H1 (cell line): ENCODE data around the gene SYT2. TPM values are rescaled to one million over a fixed set of nuclear protein-coding genes. Genes with fewer than 3 reads are reported as not detected.

ENCODE experiments used
- ASH2L ChIP-seq: fragments of 200-600, 300-600 bp; sonication (generic); IDR thresholded peaks from one replicate; pipeline ENCODE4 v1.7.1; 2017; ENCODE audit warnings: low read length
- CHD7 ChIP-seq: fragments of 300-600 bp; sonication (generic); IDR thresholded peaks from 2 replicates; pipeline ENCODE4 v1.7.1; 2012; ENCODE audit warnings: low read length, moderate library complexity, mild to moderate bottlenecking, inconsistent platforms; ENCODE audit not compliant: insufficient replicate concordance
- CREB1 ChIP-seq: IDR thresholded peaks from 2 replicates; pipeline ENCODE4 v1.6.1; 2012; ENCODE audit warnings: inconsistent platforms
- NANOG ChIP-seq: IDR thresholded peaks from 2 replicates; pipeline ENCODE4 v1.6.1; 2011; ENCODE audit warnings: low read length, low read depth, mild to moderate bottlenecking, inconsistent platforms; ENCODE audit not compliant: insufficient read depth, poor library complexity, severe bottlenecking
- NRF1 ChIP-seq: IDR thresholded peaks from 2 replicates; pipeline ENCODE4 v1.6.1; 2011; ENCODE audit warnings: mild to moderate bottlenecking, low read depth, low read length, improper control_type of control experiment
- POLR2AphosphoS5 ChIP-seq: IDR thresholded peaks from 2 replicates; pipeline ENCODE4 v1.6.1; 2011; ENCODE audit warnings: low read depth, low read length
- RAD21 ChIP-seq, 2 experiments: IDR thresholded peaks in 1 of 2; conservative IDR thresholded peaks in 1 of 2; 2 replicates each; pipeline ENCODE4 v1.6.1; 2011; ENCODE audit warnings: low read depth in 2 of 2, low read length in 2 of 2, improper control_type of control experiment in 1 of 2, inconsistent platforms in 1 of 2, mild to moderate bottlenecking in 1 of 2, moderate library complexity in 1 of 2
- RXRA ChIP-seq: IDR thresholded peaks from 2 replicates; pipeline ENCODE4 v1.6.1; 2011; ENCODE audit warnings: low read depth, mild to moderate bottlenecking, low read length, moderate library complexity; ENCODE audit not compliant: insufficient read depth
- TAF7 ChIP-seq: optimal IDR thresholded peaks from 2 replicates; pipeline ENCODE3; 2011; ENCODE audit warnings: low read depth, mild to moderate bottlenecking, inconsistent platforms, low read length, moderate library complexity, borderline replicate concordance
- YY1 ChIP-seq: IDR thresholded peaks from 2 replicates; pipeline ENCODE4 v1.6.1; 2011; ENCODE audit warnings: low read depth, mild to moderate bottlenecking, low read length
- polyA plus RNA-seq, 7 experiments: library from polyadenylated mRNA; depleted of rRNA in 3 of 7; stranded (reverse) in 5 of 7; unstranded in 2 of 7; fragments of >200 nt in 5 of 7; fragments of 200-250 nt in 2 of 7; gene quantifications; 1 replicate in 5 of 7; 2 replicates in 1 of 7; 4 replicates in 1 of 7; pipeline versions ENCODE4 v1.2.1 to v1.2.3, GENCODE V29; 2011 to 2013; ENCODE audit warnings: missing spikeins in 2 of 7, mixed read lengths in 2 of 7
- total RNA-seq: library from RNA; stranded (reverse); fragmentation: NEBNext Ultra II Directional; extraction: Animal tissue kit (Norgen Biotek cat#: 25700); gene quantifications from 2 replicates; pipeline ENCODE4 v1.2.1, GENCODE V29; 2021

SYT2 gene
- total and polyA plus RNA-seq, 2 of the 8 experiments (the other 6 are each of a cell fraction or from before 2014, with no cell fraction given) = 2.8 to 11.0 TPM

DNA sequence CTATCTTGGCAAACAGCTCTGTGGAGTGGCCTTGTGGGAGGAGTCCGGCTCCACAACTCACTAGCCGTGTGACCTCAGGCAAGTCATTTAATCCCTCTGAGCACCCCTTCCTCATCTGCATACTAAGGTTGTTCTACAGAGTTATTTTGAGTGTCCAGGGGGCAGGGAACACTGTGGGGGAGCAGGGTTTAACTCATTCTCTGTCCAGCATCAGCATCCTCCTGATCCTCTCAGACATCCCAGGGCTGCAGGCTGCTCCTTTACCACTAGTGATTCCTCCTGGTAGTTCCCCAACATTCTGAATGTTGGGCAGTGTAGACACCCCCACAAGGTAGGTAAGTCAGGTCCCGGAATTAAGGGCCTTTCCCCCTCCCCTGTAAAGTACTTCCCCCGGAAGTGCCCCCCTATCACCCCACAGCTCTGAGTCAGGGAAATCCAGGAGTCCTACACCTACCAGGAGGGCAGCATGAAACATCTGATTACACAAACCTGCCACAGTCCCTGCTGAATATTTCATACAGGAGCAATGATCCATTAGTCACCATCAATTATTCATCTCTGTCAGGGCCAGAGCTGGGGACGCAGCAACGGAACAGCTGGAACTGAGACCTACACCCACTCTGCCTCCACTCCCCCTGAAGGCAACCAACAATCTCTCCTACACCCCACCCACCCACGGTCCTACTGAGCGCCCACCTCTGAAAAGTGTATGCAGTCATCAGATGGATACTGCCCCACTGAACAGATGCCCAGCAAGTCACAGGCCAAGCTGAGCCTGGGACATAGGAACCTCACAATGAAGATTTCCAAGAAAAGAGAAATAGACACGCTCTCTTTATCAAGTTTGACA, 20.5 kb downstream of the SYT2 start (continued):
- TF ChIP-seq NRF1 = no peak
- no peak for TF ChIP-seq RAD21 (IDR thresholded peaks at IDR 0.05 in 1 of 2, conservative IDR thresholded peaks at IDR 0.05 in 1 of 2; ENCODE audit: low read depth in 2 of 2, low read length in 2 of 2)
- TF ChIP-seq CREB1 = no peak
- no peak for TF ChIP-seq ASH2L
- no peak for TF ChIP-seq POLR2AphosphoS5
- no peak for TF ChIP-seq YY1
- TF ChIP-seq RXRA = no peak
- no peak for TF ChIP-seq NANOG
- no peak for TF ChIP-seq CHD7
- no peak for TF ChIP-seq TAF7
